HepG2 (cell line): ENCODE results near the gene ABCA13. TPM values are rescaled to one million over a fixed set of nuclear protein-coding genes. Genes with fewer than 3 reads are reported as not detected.

Experiments
- ATAC-seq: fragments of 200-7000 bp; cut with Tn5 transposase; 3 replicates; pipeline ENCODE4 v1.9.1; 2020; ENCODE audit warnings: mild to moderate bottlenecking, moderate library complexity
- BruUV-seq: library from RNA; stranded (reverse); fragments of 400-500 nt; replicated peaks from 2 replicates; lab custom pipeline; 2021; lab: Mats Ljungman, UMichigan
- CTCF ChIA-PET: fragments of 300-600 bp; formaldehyde crosslinking; extraction: SDS; loops from one replicate; lab custom pipeline; 2021; ENCODE audit warnings: low total read pairs, inconsistent platforms, low intra/inter-chr PET ratio; lab: Yijun Ruan, JAX
- POLR2A ChIA-PET: fragments of 350-600 bp; sonication (Branson Sonifier 250); formaldehyde crosslinking; loops from one replicate; lab custom pipeline; 2020; ENCODE audit warnings: antibody characterized with exemption, inconsistent platforms; lab: Yijun Ruan, JAX
- DNase-seq: peaks from one replicate; pipeline ENCODE4 v3.0.0-alpha.2; 2015; ENCODE audit warnings: low spot score
- FAIRE-seq: peaks from 3 replicates; lab custom pipeline; 2011; peaks lifted over from hg19 to GRCh38; lab: Jason Lieb, UNC
- H2AFZ ChIP-seq: one replicate; pipeline ENCODE4 v1.6.1; 2011; ENCODE audit warnings: low read length, inconsistent platforms
- H3K27ac ChIP-seq: fragments of 300-600 bp; 3 replicates; pipeline ENCODE4 v1.8.0; 2011; ENCODE audit warnings: mixed run types, mild to moderate bottlenecking, mixed read lengths, low read length, inconsistent platforms; ENCODE audit not compliant: insufficient read depth; ENCODE audit errors: extremely low read length
- H3K27me3 ChIP-seq, 2 experiments: fragments of 200-600 bp in 1 of 2; 2 replicates in 1 of 2; 3 replicates in 1 of 2; pipeline versions ENCODE4 v1.6.0 to v1.8.0; 2011; ENCODE audit warnings: low read length in 2 of 2, mild to moderate bottlenecking in 2 of 2, moderate library complexity in 2 of 2, inconsistent platforms in 1 of 2; ENCODE audit not compliant: insufficient read depth in 2 of 2, control insufficient read depth in 1 of 2
- H3K36me3 ChIP-seq, 2 experiments: fragments of 200-600 bp in 1 of 2; replicated peaks in 1 of 2; 2 replicates in 1 of 2; 3 replicates in 1 of 2; pipeline versions ENCODE4 v1.5.1 to v1.8.0; 2011; ENCODE audit warnings: low read length in 2 of 2, inconsistent platforms in 1 of 2; ENCODE audit not compliant: insufficient read depth in 2 of 2, control insufficient read depth in 1 of 2
- H3K4me1 ChIP-seq: 2 replicates; pipeline ENCODE4 v1.5.1; 2012; ENCODE audit warnings: low read length, inconsistent platforms; ENCODE audit not compliant: insufficient read depth
- H3K4me2 ChIP-seq: 2 replicates; pipeline ENCODE4 v1.6.0; 2011; ENCODE audit warnings: low read depth, low read length, inconsistent platforms
- H3K4me3 ChIP-seq, 3 experiments: fragments of 200-600 bp in 1 of 3; sonication (generic), shearing (Covaris generic) in 1 of 3; replicated peaks in 1 of 3; 2 replicates each; pipeline ENCODE4 v1.5.1; 2011 to 2016; ENCODE audit warnings: low read length in 3 of 3, inconsistent platforms in 2 of 3, low read depth in 2 of 3, mild to moderate bottlenecking in 2 of 3, control low read depth in 1 of 3, mixed read lengths in 1 of 3; ENCODE audit not compliant: insufficient read depth in 1 of 3
- H3K79me2 ChIP-seq: one replicate; pipeline ENCODE4 v1.6.1; 2011; ENCODE audit warnings: low read length, inconsistent platforms; ENCODE audit not compliant: insufficient read depth
- H3K9ac ChIP-seq: 2 replicates; pipeline ENCODE4 v1.6.0; 2011; ENCODE audit warnings: mild to moderate bottlenecking, low read depth, low read length, inconsistent platforms; ENCODE audit not compliant: insufficient read depth
- H3K9me3 ChIP-seq: 2 replicates; pipeline ENCODE4 v1.5.1; 2012; ENCODE audit warnings: mild to moderate bottlenecking, low read length
- H4K20me1 ChIP-seq: 2 replicates; pipeline ENCODE4 v1.6.0; 2011; ENCODE audit warnings: inconsistent platforms, mild to moderate bottlenecking, low read length, moderate library complexity; ENCODE audit not compliant: insufficient read depth
- KLF16 ChIP-seq, 2 experiments: sonication (generic) in 1 of 2; formaldehyde crosslinking in 1 of 2; IDR thresholded peaks; 2 replicates each; pipeline versions ENCODE4 v1.6.1 to v1.8.0; 2016 to 2023; ENCODE audit warnings: missing genetic modification reagents in 2 of 2, missing compliant biosample characterization in 1 of 2
- TSC22D2 ChIP-seq: sonication (generic); formaldehyde crosslinking; IDR thresholded peaks from 2 replicates; pipeline ENCODE4 v1.5.1; 2020; ENCODE audit warnings: missing genetic modification reagents, mild to moderate bottlenecking, borderline replicate concordance
- YEATS4 ChIP-seq: sonication (generic); formaldehyde crosslinking; IDR thresholded peaks from 2 replicates; pipeline ENCODE4 v1.4.0; 2020; ENCODE audit warnings: missing genetic modification reagents, borderline replicate concordance
- ZNF143 ChIP-seq: sonication (generic); formaldehyde crosslinking; IDR thresholded peaks from 2 replicates; pipeline ENCODE4 v1.4.0; 2020; ENCODE audit warnings: missing genetic modification reagents
- ZNF24 ChIP-seq: fragments of 450-650 bp; IDR thresholded peaks from 2 replicates; pipeline ENCODE4 v1.6.1; 2017; ENCODE audit warnings: antibody characterized with exemption, mild to moderate bottlenecking
- ZNF709 ChIP-seq: sonication (generic); formaldehyde crosslinking; IDR thresholded peaks from 2 replicates; pipeline ENCODE4 v1.5.0; 2020; ENCODE audit warnings: mild to moderate bottlenecking, missing genetic modification reagents
- ZSCAN12 ChIP-seq: sonication (generic); formaldehyde crosslinking; IDR thresholded peaks from 2 replicates; pipeline ENCODE4 v1.9.0; 2021; ENCODE audit warnings: mild to moderate bottlenecking, missing genetic modification reagents
- WGBS: methylation state at CpG from one replicate; pipeline ENCODE4 v1.1.6; 2017; ENCODE audit warnings: low lambda C conversion rate; 5-methylcytosine and 5-hydroxymethylcytosine counted together
- in situ Hi-C: cut with HindIII; loops from 2 replicates; pipeline ENCODE4 v1.10.0; 2017; ENCODE audit warnings: low pct_unique_long_range_greater_than_20kb; ENCODE audit not compliant: extremely low pct_ligation_motif_present
- intact Hi-C: fragments of 100-400 bp; cut with micrococcal nuclease; formaldehyde crosslinking; loops from one replicate; pipeline ENCODE4 v1.10.0; 2022; ENCODE audit not compliant: unreplicated experiment
- polyA plus RNA-seq, 8 experiments: library from polyadenylated mRNA; depleted of rRNA in 3 of 8; stranded (reverse) in 7 of 8; unstranded in 1 of 8; fragments of >200 nt; fragmentation: Illumina TruSeq in 4 of 8; extraction: Trizol in 4 of 8; gene quantifications; 2 replicates each; pipeline versions ENCODE4 v1.2.1 to v1.2.3, GENCODE V29; 2011 to 2016; ENCODE audit warnings: low read depth in 4 of 8, missing spikeins in 1 of 8, mixed read lengths in 1 of 8; ENCODE audit not compliant: insufficient read depth in 1 of 8
- total RNA-seq, 5 experiments: library from RNA; depleted of rRNA; stranded (reverse); fragments of >200 nt; fragmentation: Illumina TruSeq; extraction: Trizol; gene quantifications; 2 replicates each; pipeline ENCODE4 v1.2.3, GENCODE V29; 2016; ENCODE audit warnings: low read depth in 1 of 5
- TF ChIP-seq, protein P1 (sequence below): sonication (generic); formaldehyde crosslinking; conservative IDR thresholded peaks from 2 replicates; pipeline ENCODE4 v1.5.0; 2020; ENCODE audit warnings: missing genetic modification reagents
- TF ChIP-seq, protein P2 (sequence below): sonication (generic); formaldehyde crosslinking; IDR thresholded peaks from 2 replicates; pipeline ENCODE4 v1.5.1; 2020; ENCODE audit warnings: mild to moderate bottlenecking, missing genetic modification reagents, moderate library complexity
- TF ChIP-seq, protein P3 (sequence below): sonication (generic); formaldehyde crosslinking; IDR thresholded peaks from 2 replicates; pipeline ENCODE4 v1.4.0; 2020; ENCODE audit warnings: missing genetic modification reagents, borderline replicate concordance
- TF ChIP-seq, protein P4 (sequence below): sonication (generic); formaldehyde crosslinking; IDR thresholded peaks from 2 replicates; pipeline ENCODE4 v1.5.0; 2020; ENCODE audit warnings: mild to moderate bottlenecking, low read depth, missing genetic modification reagents, borderline replicate concordance
- TF ChIP-seq, protein P5 (sequence below): IDR thresholded peaks from 2 replicates; pipeline ENCODE4 v1.4.0; 2020; ENCODE audit warnings: mild to moderate bottlenecking, missing genetic modification reagents

The ABCA13 gene
- total and polyA plus RNA-seq, 2 of the 13 experiments (the other 11 are each of a cell fraction or from before 2014, with no cell fraction given), result 0.03 TPM; not detected in 1

DNA sequence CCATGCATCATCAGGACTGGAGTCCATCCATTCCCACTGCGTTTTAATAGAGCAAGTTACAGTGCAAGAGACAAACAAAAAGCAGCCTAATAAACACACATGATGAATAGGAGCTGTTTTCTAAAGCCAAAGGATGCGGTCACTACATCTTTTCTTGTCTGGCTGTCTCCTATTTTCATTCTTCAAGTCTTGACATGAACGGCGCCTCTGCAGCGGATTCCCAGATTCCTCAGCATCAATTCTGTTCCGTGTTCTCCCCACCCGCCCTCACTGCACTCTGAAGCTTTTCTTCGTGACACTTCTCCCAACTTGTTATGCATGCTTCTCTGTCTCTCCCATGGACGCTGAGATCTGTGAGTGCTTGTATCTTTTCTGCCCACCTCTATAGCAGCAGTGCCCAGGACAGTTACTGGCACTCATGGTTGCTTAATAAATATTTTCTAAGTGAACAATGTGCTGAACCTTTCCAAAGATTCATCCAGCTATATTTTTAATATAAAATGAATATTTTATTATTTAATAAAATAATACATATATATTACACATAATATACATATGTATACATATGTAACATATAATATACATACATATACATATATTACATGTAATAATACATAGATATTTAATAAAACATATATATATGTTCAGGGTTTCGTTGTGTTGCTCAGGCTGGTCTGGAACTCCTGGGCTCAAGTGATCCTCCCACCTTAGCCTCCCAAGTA, 242.9 kb downstream of the ABCA13 start:
- WGBS, result 23% methylated on average over 10 of the region's 10 CpGs
- intact Hi-C loops, result no loop called here
- Histone ChIP-seq H4K20me1 (no peaks in the 10 kb centered on the region), H3K4me1 (no peaks in the 10 kb centered on the region), H3K79me2 (no peaks in the 10 kb centered on the region), H3K36me3 (no peaks in the 10 kb centered on the region), H3K4me2 (no peak overlapping the region), H3K4me3 (no peak overlapping the region), H3K9ac (no peak overlapping the region), H3K9me3 (no peaks in the 10 kb centered on the region), H3K27ac (no peak overlapping the region), H3K27me3 (0 out of 5 replicates have a peak, but pooled peaks cover 0 to 2% of the 10 kb centered on the region in 2 experiments), H2AFZ (no peak overlapping the region)
- FAIRE-seq (no peak), DNase-seq (no peak), ATAC-seq (no peak)
- CTCF ChIA-PET, result no interaction called here
- in situ Hi-C loops, result no loop called here
- BruUV-seq, result no TSS peak
- TF ChIP-seq, protein P1, sequence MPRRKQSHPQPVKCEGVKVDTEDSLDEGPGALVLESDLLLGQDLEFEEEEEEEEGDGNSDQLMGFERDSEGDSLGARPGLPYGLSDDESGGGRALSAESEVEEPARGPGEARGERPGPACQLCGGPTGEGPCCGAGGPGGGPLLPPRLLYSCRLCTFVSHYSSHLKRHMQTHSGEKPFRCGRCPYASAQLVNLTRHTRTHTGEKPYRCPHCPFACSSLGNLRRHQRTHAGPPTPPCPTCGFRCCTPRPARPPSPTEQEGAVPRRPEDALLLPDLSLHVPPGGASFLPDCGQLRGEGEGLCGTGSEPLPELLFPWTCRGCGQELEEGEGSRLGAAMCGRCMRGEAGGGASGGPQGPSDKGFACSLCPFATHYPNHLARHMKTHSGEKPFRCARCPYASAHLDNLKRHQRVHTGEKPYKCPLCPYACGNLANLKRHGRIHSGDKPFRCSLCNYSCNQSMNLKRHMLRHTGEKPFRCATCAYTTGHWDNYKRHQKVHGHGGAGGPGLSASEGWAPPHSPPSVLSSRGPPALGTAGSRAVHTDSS, result no peak
- no peak for TF ChIP-seq ZNF24
- no peak for TF ChIP-seq TSC22D2 (CRISPR knock-in tag)
- no peak for TF ChIP-seq ZSCAN12
- no peak for TF ChIP-seq ZNF709
- no peak for TF ChIP-seq KLF16 (CRISPR knock-in tag; IDR thresholded peaks at IDR 0.05)
- no peak for TF ChIP-seq ZNF143 (CRISPR knock-in tag)
- TF ChIP-seq, protein P2, sequence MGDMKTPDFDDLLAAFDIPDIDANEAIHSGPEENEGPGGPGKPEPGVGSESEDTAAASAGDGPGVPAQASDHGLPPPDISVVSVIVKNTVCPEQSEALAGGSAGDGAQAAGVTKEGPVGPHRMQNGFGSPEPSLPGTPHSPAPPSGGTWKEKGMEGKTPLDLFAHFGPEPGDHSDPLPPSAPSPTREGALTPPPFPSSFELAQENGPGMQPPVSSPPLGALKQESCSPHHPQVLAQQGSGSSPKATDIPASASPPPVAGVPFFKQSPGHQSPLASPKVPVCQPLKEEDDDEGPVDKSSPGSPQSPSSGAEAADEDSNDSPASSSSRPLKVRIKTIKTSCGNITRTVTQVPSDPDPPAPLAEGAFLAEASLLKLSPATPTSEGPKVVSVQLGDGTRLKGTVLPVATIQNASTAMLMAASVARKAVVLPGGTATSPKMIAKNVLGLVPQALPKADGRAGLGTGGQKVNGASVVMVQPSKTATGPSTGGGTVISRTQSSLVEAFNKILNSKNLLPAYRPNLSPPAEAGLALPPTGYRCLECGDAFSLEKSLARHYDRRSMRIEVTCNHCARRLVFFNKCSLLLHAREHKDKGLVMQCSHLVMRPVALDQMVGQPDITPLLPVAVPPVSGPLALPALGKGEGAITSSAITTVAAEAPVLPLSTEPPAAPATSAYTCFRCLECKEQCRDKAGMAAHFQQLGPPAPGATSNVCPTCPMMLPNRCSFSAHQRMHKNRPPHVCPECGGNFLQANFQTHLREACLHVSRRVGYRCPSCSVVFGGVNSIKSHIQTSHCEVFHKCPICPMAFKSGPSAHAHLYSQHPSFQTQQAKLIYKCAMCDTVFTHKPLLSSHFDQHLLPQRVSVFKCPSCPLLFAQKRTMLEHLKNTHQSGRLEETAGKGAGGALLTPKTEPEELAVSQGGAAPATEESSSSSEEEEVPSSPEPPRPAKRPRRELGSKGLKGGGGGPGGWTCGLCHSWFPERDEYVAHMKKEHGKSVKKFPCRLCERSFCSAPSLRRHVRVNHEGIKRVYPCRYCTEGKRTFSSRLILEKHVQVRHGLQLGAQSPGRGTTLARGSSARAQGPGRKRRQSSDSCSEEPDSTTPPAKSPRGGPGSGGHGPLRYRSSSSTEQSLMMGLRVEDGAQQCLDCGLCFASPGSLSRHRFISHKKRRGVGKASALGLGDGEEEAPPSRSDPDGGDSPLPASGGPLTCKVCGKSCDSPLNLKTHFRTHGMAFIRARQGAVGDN (CRISPR knock-in tag), result no peak
- TF ChIP-seq, protein P3, sequence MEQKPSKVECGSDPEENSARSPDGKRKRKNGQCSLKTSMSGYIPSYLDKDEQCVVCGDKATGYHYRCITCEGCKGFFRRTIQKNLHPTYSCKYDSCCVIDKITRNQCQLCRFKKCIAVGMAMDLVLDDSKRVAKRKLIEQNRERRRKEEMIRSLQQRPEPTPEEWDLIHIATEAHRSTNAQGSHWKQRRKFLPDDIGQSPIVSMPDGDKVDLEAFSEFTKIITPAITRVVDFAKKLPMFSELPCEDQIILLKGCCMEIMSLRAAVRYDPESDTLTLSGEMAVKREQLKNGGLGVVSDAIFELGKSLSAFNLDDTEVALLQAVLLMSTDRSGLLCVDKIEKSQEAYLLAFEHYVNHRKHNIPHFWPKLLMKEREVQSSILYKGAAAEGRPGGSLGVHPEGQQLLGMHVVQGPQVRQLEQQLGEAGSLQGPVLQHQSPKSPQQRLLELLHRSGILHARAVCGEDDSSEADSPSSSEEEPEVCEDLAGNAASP, result no peak
- TF ChIP-seq, protein P4, sequence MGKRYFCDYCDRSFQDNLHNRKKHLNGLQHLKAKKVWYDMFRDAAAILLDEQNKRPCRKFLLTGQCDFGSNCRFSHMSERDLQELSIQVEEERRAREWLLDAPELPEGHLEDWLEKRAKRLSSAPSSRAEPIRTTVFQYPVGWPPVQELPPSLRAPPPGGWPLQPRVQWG (CRISPR knock-in tag), result no peak
- TF ChIP-seq, protein P5, sequence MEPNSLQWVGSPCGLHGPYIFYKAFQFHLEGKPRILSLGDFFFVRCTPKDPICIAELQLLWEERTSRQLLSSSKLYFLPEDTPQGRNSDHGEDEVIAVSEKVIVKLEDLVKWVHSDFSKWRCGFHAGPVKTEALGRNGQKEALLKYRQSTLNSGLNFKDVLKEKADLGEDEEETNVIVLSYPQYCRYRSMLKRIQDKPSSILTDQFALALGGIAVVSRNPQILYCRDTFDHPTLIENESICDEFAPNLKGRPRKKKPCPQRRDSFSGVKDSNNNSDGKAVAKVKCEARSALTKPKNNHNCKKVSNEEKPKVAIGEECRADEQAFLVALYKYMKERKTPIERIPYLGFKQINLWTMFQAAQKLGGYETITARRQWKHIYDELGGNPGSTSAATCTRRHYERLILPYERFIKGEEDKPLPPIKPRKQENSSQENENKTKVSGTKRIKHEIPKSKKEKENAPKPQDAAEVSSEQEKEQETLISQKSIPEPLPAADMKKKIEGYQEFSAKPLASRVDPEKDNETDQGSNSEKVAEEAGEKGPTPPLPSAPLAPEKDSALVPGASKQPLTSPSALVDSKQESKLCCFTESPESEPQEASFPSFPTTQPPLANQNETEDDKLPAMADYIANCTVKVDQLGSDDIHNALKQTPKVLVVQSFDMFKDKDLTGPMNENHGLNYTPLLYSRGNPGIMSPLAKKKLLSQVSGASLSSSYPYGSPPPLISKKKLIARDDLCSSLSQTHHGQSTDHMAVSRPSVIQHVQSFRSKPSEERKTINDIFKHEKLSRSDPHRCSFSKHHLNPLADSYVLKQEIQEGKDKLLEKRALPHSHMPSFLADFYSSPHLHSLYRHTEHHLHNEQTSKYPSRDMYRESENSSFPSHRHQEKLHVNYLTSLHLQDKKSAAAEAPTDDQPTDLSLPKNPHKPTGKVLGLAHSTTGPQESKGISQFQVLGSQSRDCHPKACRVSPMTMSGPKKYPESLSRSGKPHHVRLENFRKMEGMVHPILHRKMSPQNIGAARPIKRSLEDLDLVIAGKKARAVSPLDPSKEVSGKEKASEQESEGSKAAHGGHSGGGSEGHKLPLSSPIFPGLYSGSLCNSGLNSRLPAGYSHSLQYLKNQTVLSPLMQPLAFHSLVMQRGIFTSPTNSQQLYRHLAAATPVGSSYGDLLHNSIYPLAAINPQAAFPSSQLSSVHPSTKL (CRISPR knock-in tag), result no peak
- no peak for TF ChIP-seq YEATS4 (CRISPR knock-in tag)
- POLR2A ChIA-PET, result no interaction called here
